Lung (tissue), 12 donors: ENCODE data around the gene HDAC4. TPM values are rescaled to one million over a fixed set of nuclear protein-coding genes. Genes with fewer than 3 reads are reported as not detected.

Experiments
- ATAC-seq: fragments of 200-7000 bp; cut with Tn5 transposase; one replicate; pipeline ENCODE4 v1.9.1; 2020; ENCODE audit warnings: moderate number of reproducible peaks; ENCODE audit not compliant: insufficient read depth, low FRiP score
- DNase-seq, 3 donors: peaks; one replicate each; pipeline ENCODE4 v3.0.0-alpha.2; 2013 to 2017
- H3K27ac ChIP-seq, 2 donors: one replicate each; pipeline ENCODE4 v1.5.1; 2013; ENCODE audit warnings: mild to moderate bottlenecking in 2 of 2, moderate library complexity in 2 of 2, control low read depth in 1 of 2, inconsistent platforms in 1 of 2, low read depth in 1 of 2, low read length in 1 of 2
- H3K27me3 ChIP-seq, 3 donors: one replicate each; pipeline ENCODE4 v1.5.1; 2013; ENCODE audit warnings: low read length in 2 of 3; ENCODE audit not compliant: control insufficient read depth in 3 of 3, insufficient read depth in 3 of 3
- H3K36me3 ChIP-seq, 4 donors: one replicate each; pipeline ENCODE4 v1.5.1; 2013; ENCODE audit warnings: low read length in 4 of 4, mild to moderate bottlenecking in 1 of 4, moderate library complexity in 1 of 4; ENCODE audit not compliant: control insufficient read depth in 4 of 4, insufficient read depth in 4 of 4
- H3K4me1 ChIP-seq, 5 donors: one replicate each; pipeline ENCODE4 v1.5.1; 2013; ENCODE audit warnings: low read length in 5 of 5, mild to moderate bottlenecking in 2 of 5, moderate library complexity in 1 of 5; ENCODE audit not compliant: control insufficient read depth in 5 of 5, insufficient read depth in 5 of 5
- H3K4me3 ChIP-seq: one replicate; pipeline ENCODE4 v1.5.1; 2013; ENCODE audit warnings: mild to moderate bottlenecking, control low read depth, moderate library complexity
- H3K9ac ChIP-seq, 2 donors: one replicate each; pipeline ENCODE4 v1.5.1; 2013; ENCODE audit warnings: low read length in 2 of 2, control low read depth in 1 of 2; ENCODE audit not compliant: insufficient read depth in 1 of 2
- H3K9me3 ChIP-seq, 4 donors: one replicate each; pipeline ENCODE4 v1.5.1; 2013; ENCODE audit warnings: low read length in 3 of 4, mild to moderate bottlenecking in 1 of 4, moderate library complexity in 1 of 4; ENCODE audit not compliant: control insufficient read depth in 4 of 4, insufficient read depth in 3 of 4
- WGBS, 2 donors: extraction: QIAGEN DNeasy Blood & Tissue Kit; methylation state at CpG; one replicate each; pipeline ENCODE4 v1.1.7; 2013; 5-methylcytosine and 5-hydroxymethylcytosine counted together
- polyA plus RNA-seq, 2 donors: library from polyadenylated mRNA; stranded (reverse); fragments of 200-250 nt; gene quantifications; one replicate each; pipeline ENCODE4 v1.2.1, GENCODE V29; 2013
- total RNA-seq, 2 donors: library from RNA; depleted of rRNA in 1 of 2; stranded (reverse); fragments of >200 nt in 1 of 2; gene quantifications; one replicate each; pipeline ENCODE4 v1.2.1, GENCODE V29; 2014 to 2021
- TF ChIP-seq, protein P1 (sequence below): IDR thresholded peaks from 2 replicates; pipeline ENCODE4 v1.5.1; 2012; ENCODE audit warnings: mild to moderate bottlenecking; ENCODE audit errors: control extremely low read depth, extremely low read depth
- donor health status: control.
- donor health status: control.
- donor health status: Bipolar disorder and iron deficiency.
- donor health status: healthy.
- donor health status: DM: yes; HTN: yes; CAD: no.

Gene HDAC4
- total and polyA plus RNA-seq, 4 donors, result 6.9 to 47.7 (median 20.7) TPM

GRCh38 chr2:239266779-239267287, 134.0 kb downstream of the HDAC4 start:
- Histone ChIP-seq H3K9ac (no peak overlapping the region), H3K27ac (peak overlapping the region; percentile 46 to 97), H3K9me3 (no peaks in the 10 kb centered on the region), H3K36me3 (no peaks in the 10 kb centered on the region), H3K27me3 (no peaks in the 10 kb centered on the region), H3K4me1 (peaks cover 32 to 56% (median 40%) of the 10 kb centered on the region in 5 donors), H3K4me3 (peak overlapping the region; percentile 12)
- no peak for ATAC-seq
- WGBS, 2 donors, result 56 to 72% methylated on average over 10 of the region's 10 CpGs
- DNase-seq, result no peak
- TF ChIP-seq, protein P1, sequence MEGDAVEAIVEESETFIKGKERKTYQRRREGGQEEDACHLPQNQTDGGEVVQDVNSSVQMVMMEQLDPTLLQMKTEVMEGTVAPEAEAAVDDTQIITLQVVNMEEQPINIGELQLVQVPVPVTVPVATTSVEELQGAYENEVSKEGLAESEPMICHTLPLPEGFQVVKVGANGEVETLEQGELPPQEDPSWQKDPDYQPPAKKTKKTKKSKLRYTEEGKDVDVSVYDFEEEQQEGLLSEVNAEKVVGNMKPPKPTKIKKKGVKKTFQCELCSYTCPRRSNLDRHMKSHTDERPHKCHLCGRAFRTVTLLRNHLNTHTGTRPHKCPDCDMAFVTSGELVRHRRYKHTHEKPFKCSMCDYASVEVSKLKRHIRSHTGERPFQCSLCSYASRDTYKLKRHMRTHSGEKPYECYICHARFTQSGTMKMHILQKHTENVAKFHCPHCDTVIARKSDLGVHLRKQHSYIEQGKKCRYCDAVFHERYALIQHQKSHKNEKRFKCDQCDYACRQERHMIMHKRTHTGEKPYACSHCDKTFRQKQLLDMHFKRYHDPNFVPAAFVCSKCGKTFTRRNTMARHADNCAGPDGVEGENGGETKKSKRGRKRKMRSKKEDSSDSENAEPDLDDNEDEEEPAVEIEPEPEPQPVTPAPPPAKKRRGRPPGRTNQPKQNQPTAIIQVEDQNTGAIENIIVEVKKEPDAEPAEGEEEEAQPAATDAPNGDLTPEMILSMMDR, result no peak

DNA sequence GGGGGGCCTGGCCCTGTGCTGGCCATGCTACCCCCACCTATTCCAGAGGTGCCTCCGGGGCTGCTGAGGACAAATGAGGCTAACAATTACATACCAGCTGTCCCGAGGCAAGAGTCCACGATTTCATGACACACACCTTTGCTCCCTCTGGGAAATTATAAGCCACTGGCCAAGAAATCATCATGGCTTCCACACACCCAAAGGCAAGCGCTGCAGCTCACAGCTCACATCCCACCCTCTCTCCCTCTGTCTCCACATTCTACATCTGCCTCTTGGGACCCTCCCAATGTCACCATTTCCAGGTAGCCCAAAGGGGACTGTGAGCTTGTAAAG, 134.4 kb downstream of the HDAC4 start:
- H3K4me1 ChIP-seq, result peaks cover 27 to 56% (median 40%) of the 10 kb centered on the region in 5 donors
- H3K9ac ChIP-seq, result no peak overlapping the region

GRCh38 chr2:239265681-239266433, 135.0 kb downstream of the HDAC4 start:
- WGBS, 2 donors, result 82 to 87% methylated on average over 14 of the region's 14 CpGs
- DNase-seq, result no peak
- H3K4me1 ChIP-seq, result peaks cover 27 to 56% (median 40%) of the 10 kb centered on the region in 5 donors

More for the DNA sequence above, 134.4 kb downstream of the HDAC4 start:
- H3K4me3 ChIP-seq, result no peak overlapping the region
- no peaks in the 10 kb centered on the region for H3K27me3 ChIP-seq
- no peaks in the 10 kb centered on the region for H3K36me3 ChIP-seq
- H3K27ac ChIP-seq, result peak overlapping the region; percentile 21 to 97
- TF ChIP-seq, protein P1, result no peak
- no peaks in the 10 kb centered on the region for H3K9me3 ChIP-seq
- no peak for DNase-seq
- ATAC-seq, result no peak
- 95 to 98% methylated on average over 4 of the region's 4 CpGs for WGBS, 2 donors

More at GRCh38 chr2:239265681-239266433, 135.0 kb downstream of the HDAC4 start:
- ATAC-seq, result no peak
- H3K27me3 ChIP-seq, result no peaks in the 10 kb centered on the region
- peak overlapping the region; percentile 21 to 63 for H3K27ac ChIP-seq
- no peak overlapping the region for H3K9ac ChIP-seq
- H3K9me3 ChIP-seq, result no peaks in the 10 kb centered on the region
- TF ChIP-seq, protein P1, result no peak
- H3K36me3 ChIP-seq, result no peaks in the 10 kb centered on the region
- no peak overlapping the region for H3K4me3 ChIP-seq
